Type B pancreatic cell (in vitro differentiated cells): ENCODE results near the gene NSUN2. TPM values are rescaled to one million over a fixed set of nuclear protein-coding genes. Genes with fewer than 3 reads are reported as not detected.

ENCODE experiments used
- DNase-seq: peaks from one replicate; pipeline ENCODE4 v3.0.0; 2021; ENCODE audit warnings: mixed read lengths; ENCODE audit not compliant: unreplicated experiment; ENCODE audit errors: extremely low spot score
- H3K27ac Mint-ChIP-seq: 2 replicates; pipeline ENCODE4 v1.8.0; 2021; ENCODE audit warnings: mild to moderate bottlenecking, mixed read lengths
- H3K27me3 Mint-ChIP-seq: 2 replicates; pipeline ENCODE4 v1.8.0; 2021; ENCODE audit warnings: mixed read lengths
- H3K36me3 Mint-ChIP-seq: 2 replicates; pipeline ENCODE4 v1.8.0; 2021; ENCODE audit warnings: mixed read lengths
- H3K4me1 Mint-ChIP-seq: one replicate; pipeline ENCODE4 v1.8.0; 2021; ENCODE audit warnings: mixed read lengths; ENCODE audit not compliant: unreplicated experiment
- H3K4me3 Mint-ChIP-seq: 2 replicates; pipeline ENCODE4 v1.8.0; 2021; ENCODE audit warnings: mild to moderate bottlenecking, mixed read lengths
- H3K9me3 Mint-ChIP-seq: 2 replicates; pipeline ENCODE4 v1.8.0; 2021; ENCODE audit warnings: mixed read lengths
- CTCF ChIP-seq: fragments of 200-600 bp; sonication (generic); conservative IDR thresholded peaks from 2 replicates; pipeline ENCODE4 v1.5.0; 2021; ENCODE audit warnings: antibody characterized with exemption, mild to moderate bottlenecking
- total RNA-seq: library from RNA; stranded (reverse); gene quantifications from 2 replicates; pipeline ENCODE4 v1.2.1, GENCODE V29; 2021; ENCODE audit warnings: low replicate concordance

Gene NSUN2
- total RNA-seq, 1 donor from 2014 or later, result 59.8 TPM

GRCh38 chr5:6667648-6668047 is 34.8 kb upstream of the NSUN2 start:
- Mint-ChIP-seq H3K27ac (no peak overlapping the region), H3K36me3 (peaks cover 15% of the 10 kb centered on the region), H3K27me3 (no peaks in the 10 kb centered on the region), H3K4me3 (no peak overlapping the region), H3K9me3 (no peaks in the 10 kb centered on the region), H3K4me1 (no peaks in the 10 kb centered on the region)
- DNase-seq, result no peak
- TF ChIP-seq CTCF, result no peak

GRCh38 chr5:6666762-6667161 is 33.9 kb upstream of the NSUN2 start:
- no peaks in the 10 kb centered on the region for H3K27me3 Mint-ChIP-seq
- TF ChIP-seq CTCF, result no peak
- H3K27ac Mint-ChIP-seq, result no peak overlapping the region
- no peaks in the 10 kb centered on the region for H3K4me1 Mint-ChIP-seq
- DNase-seq, result no peak
- H3K9me3 Mint-ChIP-seq, result no peaks in the 10 kb centered on the region
- H3K36me3 Mint-ChIP-seq, result peaks cover 18% of the 10 kb centered on the region
- no peak overlapping the region for H3K4me3 Mint-ChIP-seq

GRCh38 chr5:6660688-6661087 is 27.8 kb upstream of the NSUN2 start:
- no peaks in the 10 kb centered on the region for H3K4me1 Mint-ChIP-seq
- H3K27me3 Mint-ChIP-seq, result no peaks in the 10 kb centered on the region
- no peak for DNase-seq
- no peak overlapping the region for H3K4me3 Mint-ChIP-seq
- peaks cover 4% of the 10 kb centered on the region for H3K9me3 Mint-ChIP-seq
- no peak for TF ChIP-seq CTCF
- peaks cover 31% of the 10 kb centered on the region for H3K36me3 Mint-ChIP-seq
- H3K27ac Mint-ChIP-seq, result no peak overlapping the region

- H3K27me3 Mint-ChIP-seq, result no peaks in the 10 kb centered on the region
- H3K9me3 Mint-ChIP-seq, result peaks cover 4% of the 10 kb centered on the region
- H3K4me3 Mint-ChIP-seq, result no peak overlapping the region
- no peaks in the 10 kb centered on the region for H3K4me1 Mint-ChIP-seq
- DNase-seq, result no peak
- no peak for TF ChIP-seq CTCF
- H3K27ac Mint-ChIP-seq, result no peak overlapping the region
- H3K36me3 Mint-ChIP-seq, result peaks cover 37% of the 10 kb centered on the region
Observed at GRCh38 chr5:6659941-6660684, 27.3 kb upstream of the NSUN2 start.

GRCh38 chr5:6656680-6657079 is 23.8 kb upstream of the NSUN2 start:
- H3K4me1 Mint-ChIP-seq, result no peaks in the 10 kb centered on the region
- DNase-seq, result no peak
- no peak for TF ChIP-seq CTCF
- no peak overlapping the region for H3K4me3 Mint-ChIP-seq
- no peak overlapping the region for H3K27ac Mint-ChIP-seq
- peaks cover 4% of the 10 kb centered on the region for H3K9me3 Mint-ChIP-seq
- H3K27me3 Mint-ChIP-seq, result no peaks in the 10 kb centered on the region
- H3K36me3 Mint-ChIP-seq, result peaks cover 39% of the 10 kb centered on the region

- Mint-ChIP-seq H3K36me3 (peaks cover 39% of the 10 kb centered on the region), H3K4me1 (no peaks in the 10 kb centered on the region), H3K9me3 (peaks cover 4% of the 10 kb centered on the region), H3K27ac (no peak overlapping the region), H3K27me3 (no peaks in the 10 kb centered on the region), H3K4me3 (no peak overlapping the region)
- DNase-seq, result no peak
- no peak for TF ChIP-seq CTCF
Observed at GRCh38 chr5:6655432-6655831, 22.6 kb upstream of the NSUN2 start.
